ENCODE data around the gene OVCA2. TPM values are rescaled to one million over a fixed set of nuclear protein-coding genes. Genes with fewer than 3 reads are reported as not detected.

The OVCA2 gene
- total and polyA plus RNA-seq, 2 experiments from 2014 or later, result 49.2 to 72.5 TPM

- Histone ChIP-seq H4K20me1 (ENCODE audit: insufficient read depth, poor library complexity, severe bottlenecking) (no peaks in the 10 kb centered on the region), H3K79me2 (no peaks in the 10 kb centered on the region), H3K9me2 (replicated peaks; ENCODE audit: insufficient read depth) (no peaks in the 10 kb centered on the region), H2AFZ (no peak overlapping the region), H3K4me2 (no peak overlapping the region), H3K36me3 (replicated peaks; ENCODE audit: insufficient read depth, low read depth) (peaks cover 5% of the 10 kb centered on the region), H3K4me3 (no peak overlapping the region), H3K4me1 (ENCODE audit: insufficient read depth) (peaks cover 57% of the 10 kb centered on the region), H3K9me3 (ENCODE audit: low read depth) (no peaks in the 10 kb centered on the region), H3K27ac (peak overlapping the region; percentile 92), H3K27me3 (no peaks in the 10 kb centered on the region)
- WGBS (ENCODE audit: low lambda C conversion rate, missing lambda C conversion rate), result 87% methylated on average over 9 of the region's 9 CpGs
- TF ChIP-seq EZH2phosphoT487 (IDR thresholded peaks at IDR 0.05; ENCODE audit: low read depth, severe bottlenecking, unreplicated experiment) (no peak), EZH2 (IDR thresholded peaks at IDR 0.05; ENCODE audit: borderline replicate concordance) (no peak)
- TF ChIP-seq, protein P1, sequence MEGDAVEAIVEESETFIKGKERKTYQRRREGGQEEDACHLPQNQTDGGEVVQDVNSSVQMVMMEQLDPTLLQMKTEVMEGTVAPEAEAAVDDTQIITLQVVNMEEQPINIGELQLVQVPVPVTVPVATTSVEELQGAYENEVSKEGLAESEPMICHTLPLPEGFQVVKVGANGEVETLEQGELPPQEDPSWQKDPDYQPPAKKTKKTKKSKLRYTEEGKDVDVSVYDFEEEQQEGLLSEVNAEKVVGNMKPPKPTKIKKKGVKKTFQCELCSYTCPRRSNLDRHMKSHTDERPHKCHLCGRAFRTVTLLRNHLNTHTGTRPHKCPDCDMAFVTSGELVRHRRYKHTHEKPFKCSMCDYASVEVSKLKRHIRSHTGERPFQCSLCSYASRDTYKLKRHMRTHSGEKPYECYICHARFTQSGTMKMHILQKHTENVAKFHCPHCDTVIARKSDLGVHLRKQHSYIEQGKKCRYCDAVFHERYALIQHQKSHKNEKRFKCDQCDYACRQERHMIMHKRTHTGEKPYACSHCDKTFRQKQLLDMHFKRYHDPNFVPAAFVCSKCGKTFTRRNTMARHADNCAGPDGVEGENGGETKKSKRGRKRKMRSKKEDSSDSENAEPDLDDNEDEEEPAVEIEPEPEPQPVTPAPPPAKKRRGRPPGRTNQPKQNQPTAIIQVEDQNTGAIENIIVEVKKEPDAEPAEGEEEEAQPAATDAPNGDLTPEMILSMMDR (IDR thresholded peaks at IDR 0.05; ENCODE audit: poor library complexity), result no peak
- no peak for DNase-seq (ENCODE audit: low spot score)
Observed at GRCh38 chr17:2081564-2081963, 39.7 kb downstream of the OVCA2 start.

- 69% methylated on average over 9 of the region's 9 CpGs for WGBS (ENCODE audit: low lambda C conversion rate, missing lambda C conversion rate)
- Histone ChIP-seq H3K27ac (peak overlapping the region; percentile 92), H3K9me2 (replicated peaks; ENCODE audit: insufficient read depth) (no peaks in the 10 kb centered on the region), H3K27me3 (no peaks in the 10 kb centered on the region), H3K4me1 (ENCODE audit: insufficient read depth) (peaks cover 51% of the 10 kb centered on the region), H2AFZ (no peak overlapping the region), H3K4me3 (no peak overlapping the region), H4K20me1 (ENCODE audit: insufficient read depth, poor library complexity, severe bottlenecking) (no peaks in the 10 kb centered on the region), H3K9me3 (ENCODE audit: low read depth) (no peaks in the 10 kb centered on the region), H3K79me2 (no peaks in the 10 kb centered on the region), H3K4me2 (no peak overlapping the region), H3K36me3 (replicated peaks; ENCODE audit: insufficient read depth, low read depth) (peaks cover 4% of the 10 kb centered on the region)
- TF ChIP-seq EZH2 (IDR thresholded peaks at IDR 0.05; ENCODE audit: borderline replicate concordance) (no peak), EZH2phosphoT487 (IDR thresholded peaks at IDR 0.05; ENCODE audit: low read depth, severe bottlenecking, unreplicated experiment) (no peak)
- TF ChIP-seq, protein P1 (IDR thresholded peaks at IDR 0.05; ENCODE audit: poor library complexity), result no peak
- no peak for DNase-seq (ENCODE audit: low spot score)
Observed at GRCh38 chr17:2082003-2082781, 40.4 kb downstream of the OVCA2 start.

DNA sequence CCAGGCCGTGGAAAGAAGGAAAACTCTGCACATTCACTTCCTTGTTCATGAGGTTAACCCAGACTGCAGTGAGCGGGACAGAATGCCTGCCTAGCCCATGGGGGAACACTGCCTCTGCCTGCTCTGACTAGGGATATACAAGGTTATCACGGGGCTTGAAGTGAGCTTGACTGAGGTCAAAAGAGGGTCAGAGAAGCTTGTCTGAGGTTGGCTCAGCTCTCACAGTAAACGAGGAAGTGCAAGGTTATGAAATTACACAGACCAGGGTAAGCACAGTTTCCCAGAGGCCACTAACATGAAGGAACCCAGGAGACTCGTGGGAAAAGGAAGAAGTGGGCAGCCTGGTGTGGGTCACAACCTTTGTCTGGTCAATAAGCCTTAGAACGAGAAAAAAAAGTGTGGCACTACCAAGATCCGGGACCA is 41.8 kb downstream of the OVCA2 start:
- DNase-seq (ENCODE audit: low spot score), result peak; percentile 76
- TF ChIP-seq EZH2phosphoT487 (IDR thresholded peaks at IDR 0.05; ENCODE audit: low read depth, severe bottlenecking, unreplicated experiment), result no peak
- TF ChIP-seq, protein P1 (IDR thresholded peaks at IDR 0.05; ENCODE audit: poor library complexity), result peak; percentile 2
- Histone ChIP-seq H3K9me2 (replicated peaks; ENCODE audit: insufficient read depth) (no peaks in the 10 kb centered on the region), H3K4me1 (ENCODE audit: insufficient read depth) (peaks cover 45% of the 10 kb centered on the region), H3K4me3 (no peak overlapping the region), H3K36me3 (replicated peaks; ENCODE audit: insufficient read depth, low read depth) (no peaks in the 10 kb centered on the region), H3K79me2 (peaks cover 3% of the 10 kb centered on the region), H3K27ac (peak overlapping the region; percentile 92), H3K4me2 (no peak overlapping the region), H3K27me3 (no peaks in the 10 kb centered on the region), H3K9me3 (ENCODE audit: low read depth) (no peaks in the 10 kb centered on the region), H2AFZ (no peak overlapping the region), H4K20me1 (ENCODE audit: insufficient read depth, poor library complexity, severe bottlenecking) (no peaks in the 10 kb centered on the region)
- WGBS (ENCODE audit: low lambda C conversion rate, missing lambda C conversion rate), result 41% methylated on average over 7 of the region's 7 CpGs

Measured in hepatocyte (in vitro differentiated cells).